Keratinocyte (primary cell): ENCODE measurements around the gene IDH3B.

Experiments
- EZH2 ChIP-seq: IDR thresholded peaks from one replicate; pipeline ENCODE4 v1.6.1; 2012; ENCODE audit warnings: inconsistent platforms, mild to moderate bottlenecking, low read length, moderate library complexity
- TF ChIP-seq, protein P1 (sequence below), 3 experiments: IDR thresholded peaks in 1 of 3; conservative IDR thresholded peaks in 1 of 3; optimal IDR thresholded peaks in 1 of 3; 2 replicates in 2 of 3; 3 replicates in 1 of 3; pipeline versions ENCODE3 to v1.5.1; 2011; ENCODE audit warnings: low read length in 3 of 3, mild to moderate bottlenecking in 3 of 3, moderate library complexity in 2 of 3, control low read depth in 1 of 3, inconsistent platforms in 1 of 3; ENCODE audit not compliant: insufficient read depth in 2 of 3; ENCODE audit errors: extremely low read depth in 1 of 3

DNA sequence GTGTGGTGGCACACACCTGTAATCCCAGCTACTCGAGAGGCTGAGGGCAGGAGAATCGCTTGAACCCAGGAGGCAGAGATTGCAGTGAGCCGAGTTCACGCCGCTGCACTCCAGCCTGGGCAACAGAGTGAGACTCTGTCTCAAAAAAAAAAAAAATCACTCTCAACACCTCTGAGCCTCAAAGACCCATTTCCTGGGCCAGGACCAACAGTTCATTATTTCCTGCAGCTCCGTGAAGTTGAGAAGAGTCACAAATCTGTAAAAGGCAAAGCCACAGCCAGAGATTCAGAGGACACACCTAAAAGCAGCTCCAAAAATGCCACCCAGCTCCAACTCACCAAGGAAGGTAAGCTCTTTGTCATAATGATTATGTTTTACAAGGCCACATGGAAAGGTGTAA, 26.8 kb downstream of the IDH3B start:
- no peak for TF ChIP-seq EZH2
- TF ChIP-seq, protein P1, sequence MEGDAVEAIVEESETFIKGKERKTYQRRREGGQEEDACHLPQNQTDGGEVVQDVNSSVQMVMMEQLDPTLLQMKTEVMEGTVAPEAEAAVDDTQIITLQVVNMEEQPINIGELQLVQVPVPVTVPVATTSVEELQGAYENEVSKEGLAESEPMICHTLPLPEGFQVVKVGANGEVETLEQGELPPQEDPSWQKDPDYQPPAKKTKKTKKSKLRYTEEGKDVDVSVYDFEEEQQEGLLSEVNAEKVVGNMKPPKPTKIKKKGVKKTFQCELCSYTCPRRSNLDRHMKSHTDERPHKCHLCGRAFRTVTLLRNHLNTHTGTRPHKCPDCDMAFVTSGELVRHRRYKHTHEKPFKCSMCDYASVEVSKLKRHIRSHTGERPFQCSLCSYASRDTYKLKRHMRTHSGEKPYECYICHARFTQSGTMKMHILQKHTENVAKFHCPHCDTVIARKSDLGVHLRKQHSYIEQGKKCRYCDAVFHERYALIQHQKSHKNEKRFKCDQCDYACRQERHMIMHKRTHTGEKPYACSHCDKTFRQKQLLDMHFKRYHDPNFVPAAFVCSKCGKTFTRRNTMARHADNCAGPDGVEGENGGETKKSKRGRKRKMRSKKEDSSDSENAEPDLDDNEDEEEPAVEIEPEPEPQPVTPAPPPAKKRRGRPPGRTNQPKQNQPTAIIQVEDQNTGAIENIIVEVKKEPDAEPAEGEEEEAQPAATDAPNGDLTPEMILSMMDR (optimal IDR thresholded peaks at IDR 0.05 in 1 of 3, IDR thresholded peaks at IDR 0.05 in 1 of 3, conservative IDR thresholded peaks at IDR 0.05 in 1 of 3; ENCODE audit: extremely low read depth in 1 of 3, insufficient read depth in 2 of 3, low read length in 3 of 3) = no peak
